Adrenal gland (tissue), 12 donors: ENCODE measurements around the gene CDC5L. TPM values are rescaled to one million over a fixed set of nuclear protein-coding genes. Genes with fewer than 3 reads are reported as not detected.

Source experiments
- DNase-seq, 7 donors: peaks; one replicate each; pipeline ENCODE4 v3.0.0-alpha.2; 2019 to 2020
- H3K27ac ChIP-seq, 5 donors: fragments of 200-600 bp; sonication (generic) in 4 of 5; 1 replicate in 3 of 5; 2 replicates in 2 of 5; pipeline versions ENCODE4 v1.5.1 to v1.8.0; 2016 to 2020; ENCODE audit warnings: mild to moderate bottlenecking in 1 of 5
- H3K27me3 ChIP-seq: fragments of 200-600 bp; 2 replicates; pipeline ENCODE4 v1.8.0; 2021
- H3K36me3 ChIP-seq, 2 donors: fragments of 200-600 bp; replicated peaks in 1 of 2; 1 replicate in 1 of 2; 2 replicates in 1 of 2; pipeline versions ENCODE4 v1.5.1 to v1.8.0; 2018 to 2022
- H3K4me1 ChIP-seq, 2 donors: fragments of 200-600 bp; replicated peaks in 1 of 2; 1 replicate in 1 of 2; 2 replicates in 1 of 2; pipeline versions ENCODE4 v1.5.1 to v1.8.0; 2018 to 2021
- H3K4me3 ChIP-seq, 4 donors: fragments of 200-600 bp; sonication (generic) in 3 of 4; one replicate each; pipeline ENCODE4 v1.5.1; 2016 to 2018
- H3K9me3 ChIP-seq, 3 donors: fragments of 200-600 bp; sonication (generic) in 1 of 3; replicated peaks in 1 of 3; 1 replicate in 2 of 3; 2 replicates in 1 of 3; pipeline versions ENCODE4 v1.5.1 to v1.8.0; 2016 to 2021
- POLR2A ChIP-seq, 2 donors: fragments of 450-650 bp; IDR thresholded peaks; one replicate each; pipeline ENCODE4 v1.6.1; 2017; ENCODE audit warnings: antibody characterized with exemption in 2 of 2, mild to moderate bottlenecking in 2 of 2, moderate library complexity in 1 of 2
- WGBS, 4 donors: extraction: QIAGEN DNeasy Blood & Tissue Kit in 2 of 4; methylation state at CpG; one replicate each; pipeline versions ENCODE4 v1.1.5 to v1.1.7; 2013 to 2017; 5-methylcytosine and 5-hydroxymethylcytosine counted together
- intact Hi-C, 2 donors: fragments of 100-400 bp; cut with DNase I; formaldehyde crosslinking; loops; one replicate each; pipeline versions ENCODE4 v1.14.1 to v1.15.0; 2022 to 2023
- polyA plus RNA-seq, 3 donors: library from polyadenylated mRNA; stranded (reverse); fragments of 200-250 nt in 2 of 3; fragments of 350-450 nt in 1 of 3; fragmentation: Illumina TruSeq in 1 of 3; extraction: RNeasy Lipid Tissue Mini Kit (QIAGEN cat#74804) in 1 of 3; gene quantifications; one replicate each; pipeline ENCODE4 v1.2.3, GENCODE V29; 2013 to 2014
- total RNA-seq, 9 donors: library from RNA; depleted of rRNA in 4 of 9; stranded (reverse); fragments of >200 nt in 4 of 9; fragments of 120-200 nt in 1 of 9; fragmentation: NEBNext Ultra II Directional in 1 of 9; extraction: Animal tissue kit (Norgen Biotek cat#: 25700) in 1 of 9; gene quantifications; one replicate each; pipeline versions ENCODE4 v1.1.0 to v1.2.4, GENCODE V29; 2013 to 2023
- TF ChIP-seq, protein P1 (sequence below), 6 experiments: fragments of 450-650 bp in 4 of 6; fragments of 200-600 bp in 2 of 6; sonication (generic) in 1 of 6; IDR thresholded peaks; 1 replicate in 5 of 6; 2 replicates in 1 of 6; pipeline versions ENCODE4 v1.5.1 to v1.8.0; 2016 to 2021; ENCODE audit warnings: antibody characterized with exemption in 6 of 6, mild to moderate bottlenecking in 2 of 6, moderate library complexity in 1 of 6
- donor health status: healthy with polysubstance abuse.
- donor health status: Bipolar disorder and iron deficiency.
- donor health status: DM: yes; HTN: yes; CAD: no.
- donor health status: DM: no; HTN: no; CAD: no.
- donor health status: DM: no; HTN: no; CAD: no.
- donor health status: DM: yes; HTN: yes; CAD: no.

CDC5L gene
- total and polyA plus RNA-seq, 12 donors, result 5.6 to 39.3 (median 20.8) TPM

DNA sequence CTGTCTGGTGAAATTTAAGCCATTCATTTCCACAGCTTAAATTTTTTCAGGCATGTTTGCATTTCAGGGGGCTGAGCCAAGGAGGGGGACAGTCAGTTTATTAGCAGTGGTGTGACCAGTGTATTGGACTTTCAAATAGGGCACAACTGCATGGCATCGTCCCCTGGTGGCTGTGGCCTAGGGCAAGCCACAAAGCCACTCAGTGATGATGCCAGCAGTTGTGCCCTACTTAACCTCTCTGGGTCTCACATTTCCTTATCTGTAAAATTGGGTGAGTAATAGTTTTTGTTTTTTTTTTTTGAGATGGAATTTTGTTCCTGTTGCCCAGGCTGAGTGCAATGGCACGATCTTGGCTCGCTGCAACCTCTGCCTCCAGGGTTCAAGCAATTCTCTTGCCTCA, 48.0 kb downstream of the CDC5L start:
- Histone ChIP-seq H3K36me3 (peaks cover 0 to 5% of the 10 kb centered on the region in 2 donors), H3K4me3 (no peak overlapping the region), H3K4me1 (peaks cover 5 to 7% of the 10 kb centered on the region in 2 donors), H3K27ac (no peak overlapping the region), H3K27me3 (no peaks in the 10 kb centered on the region), H3K9me3 (no peaks in the 10 kb centered on the region)
- intact Hi-C loops, result no loop called here
- TF ChIP-seq, protein P1, sequence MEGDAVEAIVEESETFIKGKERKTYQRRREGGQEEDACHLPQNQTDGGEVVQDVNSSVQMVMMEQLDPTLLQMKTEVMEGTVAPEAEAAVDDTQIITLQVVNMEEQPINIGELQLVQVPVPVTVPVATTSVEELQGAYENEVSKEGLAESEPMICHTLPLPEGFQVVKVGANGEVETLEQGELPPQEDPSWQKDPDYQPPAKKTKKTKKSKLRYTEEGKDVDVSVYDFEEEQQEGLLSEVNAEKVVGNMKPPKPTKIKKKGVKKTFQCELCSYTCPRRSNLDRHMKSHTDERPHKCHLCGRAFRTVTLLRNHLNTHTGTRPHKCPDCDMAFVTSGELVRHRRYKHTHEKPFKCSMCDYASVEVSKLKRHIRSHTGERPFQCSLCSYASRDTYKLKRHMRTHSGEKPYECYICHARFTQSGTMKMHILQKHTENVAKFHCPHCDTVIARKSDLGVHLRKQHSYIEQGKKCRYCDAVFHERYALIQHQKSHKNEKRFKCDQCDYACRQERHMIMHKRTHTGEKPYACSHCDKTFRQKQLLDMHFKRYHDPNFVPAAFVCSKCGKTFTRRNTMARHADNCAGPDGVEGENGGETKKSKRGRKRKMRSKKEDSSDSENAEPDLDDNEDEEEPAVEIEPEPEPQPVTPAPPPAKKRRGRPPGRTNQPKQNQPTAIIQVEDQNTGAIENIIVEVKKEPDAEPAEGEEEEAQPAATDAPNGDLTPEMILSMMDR (IDR thresholded peaks at IDR 0.05), result no peak
- DNase-seq, result peak in 5 of 7 donors; percentile 44 to 55 (median 52)
- WGBS, 4 donors, result 43 to 60% (median 54%) methylated on average over 3 of the region's 3 CpGs

DNA sequence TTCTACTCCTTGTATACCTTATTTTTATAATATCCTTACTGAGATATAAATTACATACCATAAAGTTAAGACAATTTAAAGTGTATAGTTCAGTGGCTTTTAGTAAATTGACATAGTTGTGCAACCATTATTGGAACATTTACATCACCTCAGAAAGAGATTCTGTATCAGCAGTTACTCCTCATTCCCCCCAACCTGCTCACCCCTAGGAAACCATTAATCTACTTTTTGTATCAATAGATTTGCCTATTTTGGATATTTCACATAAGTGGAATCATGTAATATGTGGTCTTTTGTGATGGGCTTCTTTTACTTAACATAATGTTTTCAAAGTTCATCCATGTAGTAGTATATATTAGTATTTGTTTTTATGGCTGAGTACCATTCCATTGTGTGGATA, 51.3 kb downstream of the CDC5L start:
- Histone ChIP-seq H3K27ac (no peak overlapping the region), H3K36me3 (no peaks in the 10 kb centered on the region), H3K4me3 (no peak overlapping the region), H3K4me1 (peaks cover 5 to 7% of the 10 kb centered on the region in 2 donors), H3K9me3 (peaks cover 0 to 15% (median 10%) of the 10 kb centered on the region in 3 donors), H3K27me3 (no peaks in the 10 kb centered on the region)
- TF ChIP-seq POLR2A (IDR thresholded peaks at IDR 0.05), result no peak
- TF ChIP-seq, protein P1 (IDR thresholded peaks at IDR 0.05), result no peak
- intact Hi-C loops, result no loop called here
- no peak for DNase-seq

DNA sequence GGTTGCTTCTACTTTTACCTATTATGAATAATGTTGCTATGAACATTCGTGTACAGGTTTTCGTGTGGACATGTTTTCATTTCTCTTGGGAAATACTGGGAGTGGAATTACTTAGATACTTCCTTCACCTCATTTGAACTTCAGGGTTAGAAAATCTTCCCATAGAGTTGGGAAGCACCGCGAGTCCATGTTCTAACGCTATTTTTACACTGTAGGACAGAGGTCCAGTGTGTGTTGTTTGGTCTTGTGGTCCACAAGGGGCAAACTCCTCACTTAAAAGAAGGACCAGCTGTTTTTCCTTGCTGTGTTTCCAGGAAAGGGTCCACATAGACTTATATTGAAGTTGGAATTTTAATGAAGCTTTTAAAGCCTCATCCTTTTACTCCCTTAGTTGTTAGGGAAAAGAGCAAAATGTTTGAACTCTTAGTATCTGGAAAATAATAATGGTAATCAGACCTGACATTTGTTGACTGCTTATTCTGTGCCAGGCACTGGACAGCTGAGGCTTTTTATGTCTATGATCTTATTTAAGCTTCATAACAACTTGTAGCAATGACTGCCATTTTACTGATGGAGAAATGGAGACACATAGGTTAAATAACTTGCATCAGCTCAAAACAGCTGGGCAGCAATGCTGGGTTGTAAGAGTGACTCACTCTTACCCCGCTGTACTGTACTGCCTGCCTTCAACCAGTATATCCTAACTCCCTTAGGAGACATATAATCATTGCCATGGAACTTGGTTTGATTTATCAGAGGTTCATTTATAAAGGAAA, 52.0 kb downstream of the CDC5L start:
- 80 to 91% (median 87%) methylated on average over 6 of the region's 6 CpGs for WGBS, 4 donors
- intact Hi-C loops, result no loop called here
- H3K9me3 ChIP-seq, result peaks cover 0 to 16% (median 10%) of the 10 kb centered on the region in 3 donors
- H3K4me3 ChIP-seq, result no peak overlapping the region
- no peak for DNase-seq
- no peak overlapping the region for H3K27ac ChIP-seq
- H3K27me3 ChIP-seq, result no peaks in the 10 kb centered on the region
- TF ChIP-seq, protein P1 (IDR thresholded peaks at IDR 0.05), result no peak
- no peak for TF ChIP-seq POLR2A (IDR thresholded peaks at IDR 0.05)
- no peaks in the 10 kb centered on the region for H3K36me3 ChIP-seq
- H3K4me1 ChIP-seq, result peaks cover 5 to 7% of the 10 kb centered on the region in 2 donors

DNA sequence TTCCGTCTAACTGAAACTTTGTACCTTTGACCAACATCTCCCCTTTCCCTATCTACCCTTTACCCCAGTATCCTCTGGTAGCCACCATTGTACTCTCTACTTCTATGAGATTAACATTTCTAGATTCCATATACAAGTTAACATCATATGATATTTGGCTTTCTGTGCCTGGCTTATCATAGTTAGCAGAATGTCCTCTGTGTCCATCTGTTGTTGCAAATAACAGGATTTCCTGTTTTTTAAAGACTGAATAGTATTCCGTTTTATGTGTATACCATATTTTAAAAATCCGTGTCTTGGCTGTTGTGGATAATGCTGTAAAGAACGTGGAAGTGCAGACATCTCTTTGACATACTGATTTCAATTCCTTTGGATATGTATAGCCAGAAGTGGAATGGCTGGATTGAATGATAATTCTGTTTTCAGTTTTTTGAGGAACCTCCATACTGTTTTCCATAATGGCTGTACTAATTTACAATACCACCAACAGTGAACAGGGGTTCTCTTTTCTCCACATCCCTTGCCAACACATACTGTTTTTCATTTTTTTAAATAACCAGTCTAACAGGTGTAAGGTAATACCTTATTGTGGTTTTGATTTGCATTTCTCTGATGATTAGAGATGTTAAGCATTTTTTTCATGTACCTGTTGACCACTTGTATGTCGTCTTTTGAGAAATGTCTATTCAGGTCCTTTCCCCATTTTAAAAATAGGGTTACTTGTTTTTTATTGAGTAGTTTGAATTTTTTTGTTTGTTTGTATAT, 53.8 kb downstream of the CDC5L start:
- Histone ChIP-seq H3K4me1 (no peaks in the 10 kb centered on the region), H3K27me3 (no peaks in the 10 kb centered on the region), H3K27ac (no peak overlapping the region), H3K4me3 (no peak overlapping the region), H3K36me3 (peaks cover 0 to 10% of the 10 kb centered on the region in 2 donors), H3K9me3 (peaks cover 0 to 16% (median 10%) of the 10 kb centered on the region in 3 donors)
- TF ChIP-seq POLR2A (IDR thresholded peaks at IDR 0.05), result no peak
- TF ChIP-seq, protein P1 (IDR thresholded peaks at IDR 0.05), result no peak
- DNase-seq, result no peak
- 92 to 96% (median 94%) methylated on average over 5 of the region's 5 CpGs for WGBS, 4 donors
- intact Hi-C loops, result no loop called here
